WTC11 (cell line): ENCODE measurements around the gene NFATC1. TPM values are rescaled to one million over a fixed set of nuclear protein-coding genes. Genes with fewer than 3 reads are reported as not detected.

ENCODE experiments used
- ATAC-seq: fragments of 200-7000 bp; cut with Tn5 transposase; 2 replicates; pipeline ENCODE4 v1.10.0; 2021; ENCODE audit warnings: mild to moderate bottlenecking, moderate library complexity
- CTCF ChIA-PET: fragments of 300-600 bp; sonication (Branson Sonifier 250); formaldehyde crosslinking; loops from one replicate; lab custom pipeline; 2021; ENCODE audit warnings: antibody characterized with exemption; lab: Charles Lee
- POLR2A ChIA-PET: fragments of 350-600 bp; sonication (Branson Sonifier 250); formaldehyde crosslinking; loops from one replicate; lab custom pipeline; 2021; ENCODE audit warnings: antibody characterized with exemption; lab: Charles Lee
- DNase-seq: peaks from one replicate; pipeline ENCODE4 v3.0.0; 2021; ENCODE audit warnings: low spot score
- H3K27ac Mint-ChIP-seq: 2 replicates; pipeline ENCODE4 v1.8.0; 2021; ENCODE audit warnings: mixed read lengths
- H3K27me3 Mint-ChIP-seq: 2 replicates; pipeline ENCODE4 v1.8.0; 2021; ENCODE audit warnings: low read depth, mild to moderate bottlenecking, moderate library complexity, mixed read lengths
- H3K36me3 Mint-ChIP-seq: 2 replicates; pipeline ENCODE4 v1.8.0; 2021; ENCODE audit warnings: mixed read lengths
- H3K4me1 Mint-ChIP-seq: 2 replicates; pipeline ENCODE4 v1.8.0; 2022; ENCODE audit warnings: mixed read lengths
- H3K4me3 Mint-ChIP-seq: 2 replicates; pipeline ENCODE4 v1.8.0; 2021; ENCODE audit warnings: mild to moderate bottlenecking, moderate library complexity, mixed read lengths
- H3K9me3 Mint-ChIP-seq: 2 replicates; pipeline ENCODE4 v1.8.0; 2021; ENCODE audit warnings: mixed read lengths
- ESRRA ChIP-seq: sonication (generic); formaldehyde crosslinking; IDR thresholded peaks from 2 replicates; pipeline ENCODE4 v1.8.1; 2022; ENCODE audit warnings: mild to moderate bottlenecking, missing genetic modification reagents, borderline replicate concordance
- FOXJ3 ChIP-seq: sonication (generic); formaldehyde crosslinking; IDR thresholded peaks from 2 replicates; pipeline ENCODE4 v1.9.0; 2021; ENCODE audit warnings: missing genetic modification reagents, mild to moderate bottlenecking, borderline replicate concordance
- NFE2L1 ChIP-seq: sonication (generic); formaldehyde crosslinking; IDR thresholded peaks from 2 replicates; pipeline ENCODE4 v1.8.1; 2023; ENCODE audit warnings: missing genetic modification reagents
- ZBTB21 ChIP-seq: sonication (generic); formaldehyde crosslinking; IDR thresholded peaks from 2 replicates; pipeline ENCODE4 v1.8.1; 2023; ENCODE audit warnings: mild to moderate bottlenecking, missing genetic modification reagents, borderline replicate concordance
- ZNF219 ChIP-seq: sonication (generic); formaldehyde crosslinking; IDR thresholded peaks from 2 replicates; pipeline ENCODE4 v1.8.0; 2023; ENCODE audit warnings: missing genetic modification reagents, mild to moderate bottlenecking, borderline replicate concordance
- ZNF232 ChIP-seq: sonication (generic); formaldehyde crosslinking; IDR thresholded peaks from 2 replicates; pipeline ENCODE4 v1.8.0; 2022; ENCODE audit warnings: mild to moderate bottlenecking, missing genetic modification reagents
- ZNF263 ChIP-seq: sonication (generic); formaldehyde crosslinking; IDR thresholded peaks from 2 replicates; pipeline ENCODE4 v1.8.1; 2022; ENCODE audit warnings: low read depth, mild to moderate bottlenecking, moderate library complexity, missing genetic modification reagents
- ZNF416 ChIP-seq: fragments of 250-450 bp; sonication (Bioruptor Pico); IDR thresholded peaks from 2 replicates; pipeline ENCODE4 v1.9.0; 2021; ENCODE audit warnings: mild to moderate bottlenecking, inconsistent platforms
- total RNA-seq: library from RNA; stranded (reverse); gene quantifications from 3 replicates; pipeline ENCODE4 v1.2.3, GENCODE V29; 2021
- TF ChIP-seq, protein P1 (sequence below): sonication (generic); formaldehyde crosslinking; IDR thresholded peaks from 2 replicates; pipeline ENCODE4 v1.8.0; 2022; ENCODE audit warnings: missing genetic modification reagents
- TF ChIP-seq, protein P2 (sequence below): sonication (generic); formaldehyde crosslinking; IDR thresholded peaks from 2 replicates; pipeline ENCODE4 v1.8.0; 2022; ENCODE audit warnings: mild to moderate bottlenecking, missing genetic modification reagents
- TF ChIP-seq, protein P3 (sequence below): sonication (generic); formaldehyde crosslinking; IDR thresholded peaks from 2 replicates; pipeline ENCODE4 v1.8.0; 2023; ENCODE audit warnings: mild to moderate bottlenecking, missing genetic modification reagents
- TF ChIP-seq, protein P4 (sequence below): sonication (generic); formaldehyde crosslinking; IDR thresholded peaks from 2 replicates; pipeline ENCODE4 v1.8.1; 2022; ENCODE audit warnings: low read depth, missing genetic modification reagents, borderline replicate concordance
- TF ChIP-seq, protein P5 (sequence below): fragments of 200-600 bp; IDR thresholded peaks from 2 replicates; pipeline ENCODE4 v1.8.0; 2022; ENCODE audit warnings: antibody characterized with exemption
- TF ChIP-seq, protein P6 (sequence below): fragments of 250-450 bp; sonication (Bioruptor Pico); IDR thresholded peaks from 2 replicates; pipeline ENCODE4 v1.9.0; 2021; ENCODE audit warnings: mild to moderate bottlenecking
- TF ChIP-seq, protein P7 (sequence below): sonication (generic); formaldehyde crosslinking; IDR thresholded peaks from 2 replicates; pipeline ENCODE4 v1.8.1; 2022; ENCODE audit warnings: mild to moderate bottlenecking, missing genetic modification reagents, moderate library complexity, borderline replicate concordance
- TF ChIP-seq, protein P8 (sequence below): sonication (generic); formaldehyde crosslinking; IDR thresholded peaks from 2 replicates; pipeline ENCODE4 v1.8.1; 2023; ENCODE audit warnings: mild to moderate bottlenecking, missing genetic modification reagents

The NFATC1 gene
- total RNA-seq, 1 experiment from 2014 or later, result 20.2 TPM

DNA sequence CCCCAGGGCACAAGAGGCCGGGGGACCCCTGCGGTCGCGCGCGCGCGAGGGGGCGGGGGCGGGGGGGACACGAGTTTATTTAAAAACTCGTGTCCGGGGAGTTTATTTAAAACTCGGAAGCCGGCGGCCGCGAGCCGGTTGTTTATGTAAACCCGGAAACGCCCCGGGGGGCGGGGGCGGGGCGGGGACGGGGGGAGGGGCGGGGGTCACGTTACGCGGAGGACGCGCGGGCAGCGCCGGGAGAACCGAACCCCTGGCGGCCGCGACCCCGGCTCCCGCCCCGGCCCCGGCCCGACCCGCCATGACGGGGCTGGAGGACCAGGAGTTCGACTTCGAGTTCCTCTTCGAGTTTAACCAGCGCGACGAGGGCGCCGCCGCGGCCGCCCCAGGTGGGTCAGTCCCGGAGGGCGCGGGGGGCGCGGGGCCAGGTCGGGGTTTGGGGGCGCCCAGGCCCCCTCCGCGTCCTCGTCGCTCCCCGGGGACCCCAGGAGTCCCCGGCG lies 4.4 kb downstream of the NFATC1 start:
- H3K27me3 Mint-ChIP-seq, result peaks cover 37% of the 10 kb centered on the region
- ATAC-seq, result peak; percentile 5; the same call in 1 of the 2 replicates

More for the DNA sequence above, 4.4 kb downstream of the NFATC1 start:
- DNase-seq, result peak; percentile 55
- Mint-ChIP-seq H3K27ac (no peak overlapping the region), H3K9me3 (no peaks in the 10 kb centered on the region), H3K36me3 (no peaks in the 10 kb centered on the region), H3K4me3 (no peak overlapping the region), H3K4me1 (peaks cover 37% of the 10 kb centered on the region)
- ChIA-PET CTCF (interaction anchor here (1.3 kb wide), 1 partner anchor 21 kb away, joined by 5 read pairs; no protein-coding TSS in a partner anchor), POLR2A (no interaction called here)
- TF ChIP-seq, protein P1, sequence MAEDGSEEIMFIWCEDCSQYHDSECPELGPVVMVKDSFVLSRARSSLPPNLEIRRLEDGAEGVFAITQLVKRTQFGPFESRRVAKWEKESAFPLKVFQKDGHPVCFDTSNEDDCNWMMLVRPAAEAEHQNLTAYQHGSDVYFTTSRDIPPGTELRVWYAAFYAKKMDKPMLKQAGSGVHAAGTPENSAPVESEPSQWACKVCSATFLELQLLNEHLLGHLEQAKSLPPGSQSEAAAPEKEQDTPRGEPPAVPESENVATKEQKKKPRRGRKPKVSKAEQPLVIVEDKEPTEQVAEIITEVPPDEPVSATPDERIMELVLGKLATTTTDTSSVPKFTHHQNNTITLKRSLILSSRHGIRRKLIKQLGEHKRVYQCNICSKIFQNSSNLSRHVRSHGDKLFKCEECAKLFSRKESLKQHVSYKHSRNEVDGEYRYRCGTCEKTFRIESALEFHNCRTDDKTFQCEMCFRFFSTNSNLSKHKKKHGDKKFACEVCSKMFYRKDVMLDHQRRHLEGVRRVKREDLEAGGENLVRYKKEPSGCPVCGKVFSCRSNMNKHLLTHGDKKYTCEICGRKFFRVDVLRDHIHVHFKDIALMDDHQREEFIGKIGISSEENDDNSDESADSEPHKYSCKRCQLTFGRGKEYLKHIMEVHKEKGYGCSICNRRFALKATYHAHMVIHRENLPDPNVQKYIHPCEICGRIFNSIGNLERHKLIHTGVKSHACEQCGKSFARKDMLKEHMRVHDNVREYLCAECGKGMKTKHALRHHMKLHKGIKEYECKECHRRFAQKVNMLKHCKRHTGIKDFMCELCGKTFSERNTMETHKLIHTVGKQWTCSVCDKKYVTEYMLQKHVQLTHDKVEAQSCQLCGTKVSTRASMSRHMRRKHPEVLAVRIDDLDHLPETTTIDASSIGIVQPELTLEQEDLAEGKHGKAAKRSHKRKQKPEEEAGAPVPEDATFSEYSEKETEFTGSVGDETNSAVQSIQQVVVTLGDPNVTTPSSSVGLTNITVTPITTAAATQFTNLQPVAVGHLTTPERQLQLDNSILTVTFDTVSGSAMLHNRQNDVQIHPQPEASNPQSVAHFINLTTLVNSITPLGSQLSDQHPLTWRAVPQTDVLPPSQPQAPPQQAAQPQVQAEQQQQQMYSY, result no peak
- TF ChIP-seq, protein P2, sequence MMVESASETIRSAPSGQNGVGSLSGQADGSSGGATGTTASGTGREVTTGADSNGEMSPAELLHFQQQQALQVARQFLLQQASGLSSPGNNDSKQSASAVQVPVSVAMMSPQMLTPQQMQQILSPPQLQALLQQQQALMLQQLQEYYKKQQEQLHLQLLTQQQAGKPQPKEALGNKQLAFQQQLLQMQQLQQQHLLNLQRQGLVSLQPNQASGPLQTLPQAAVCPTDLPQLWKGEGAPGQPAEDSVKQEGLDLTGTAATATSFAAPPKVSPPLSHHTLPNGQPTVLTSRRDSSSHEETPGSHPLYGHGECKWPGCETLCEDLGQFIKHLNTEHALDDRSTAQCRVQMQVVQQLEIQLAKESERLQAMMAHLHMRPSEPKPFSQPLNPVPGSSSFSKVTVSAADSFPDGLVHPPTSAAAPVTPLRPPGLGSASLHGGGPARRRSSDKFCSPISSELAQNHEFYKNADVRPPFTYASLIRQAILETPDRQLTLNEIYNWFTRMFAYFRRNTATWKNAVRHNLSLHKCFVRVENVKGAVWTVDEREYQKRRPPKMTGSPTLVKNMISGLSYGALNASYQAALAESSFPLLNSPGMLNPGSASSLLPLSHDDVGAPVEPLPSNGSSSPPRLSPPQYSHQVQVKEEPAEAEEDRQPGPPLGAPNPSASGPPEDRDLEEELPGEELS (CRISPR knock-in tag), result no peak
- TF ChIP-seq ZNF263, result no peak
- TF ChIP-seq ESRRA (CRISPR knock-in tag), result no peak
- TF ChIP-seq, protein P3, sequence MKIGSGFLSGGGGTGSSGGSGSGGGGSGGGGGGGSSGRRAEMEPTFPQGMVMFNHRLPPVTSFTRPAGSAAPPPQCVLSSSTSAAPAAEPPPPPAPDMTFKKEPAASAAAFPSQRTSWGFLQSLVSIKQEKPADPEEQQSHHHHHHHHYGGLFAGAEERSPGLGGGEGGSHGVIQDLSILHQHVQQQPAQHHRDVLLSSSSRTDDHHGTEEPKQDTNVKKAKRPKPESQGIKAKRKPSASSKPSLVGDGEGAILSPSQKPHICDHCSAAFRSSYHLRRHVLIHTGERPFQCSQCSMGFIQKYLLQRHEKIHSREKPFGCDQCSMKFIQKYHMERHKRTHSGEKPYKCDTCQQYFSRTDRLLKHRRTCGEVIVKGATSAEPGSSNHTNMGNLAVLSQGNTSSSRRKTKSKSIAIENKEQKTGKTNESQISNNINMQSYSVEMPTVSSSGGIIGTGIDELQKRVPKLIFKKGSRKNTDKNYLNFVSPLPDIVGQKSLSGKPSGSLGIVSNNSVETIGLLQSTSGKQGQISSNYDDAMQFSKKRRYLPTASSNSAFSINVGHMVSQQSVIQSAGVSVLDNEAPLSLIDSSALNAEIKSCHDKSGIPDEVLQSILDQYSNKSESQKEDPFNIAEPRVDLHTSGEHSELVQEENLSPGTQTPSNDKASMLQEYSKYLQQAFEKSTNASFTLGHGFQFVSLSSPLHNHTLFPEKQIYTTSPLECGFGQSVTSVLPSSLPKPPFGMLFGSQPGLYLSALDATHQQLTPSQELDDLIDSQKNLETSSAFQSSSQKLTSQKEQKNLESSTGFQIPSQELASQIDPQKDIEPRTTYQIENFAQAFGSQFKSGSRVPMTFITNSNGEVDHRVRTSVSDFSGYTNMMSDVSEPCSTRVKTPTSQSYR (CRISPR knock-in tag), result no peak
- TF ChIP-seq, protein P4, sequence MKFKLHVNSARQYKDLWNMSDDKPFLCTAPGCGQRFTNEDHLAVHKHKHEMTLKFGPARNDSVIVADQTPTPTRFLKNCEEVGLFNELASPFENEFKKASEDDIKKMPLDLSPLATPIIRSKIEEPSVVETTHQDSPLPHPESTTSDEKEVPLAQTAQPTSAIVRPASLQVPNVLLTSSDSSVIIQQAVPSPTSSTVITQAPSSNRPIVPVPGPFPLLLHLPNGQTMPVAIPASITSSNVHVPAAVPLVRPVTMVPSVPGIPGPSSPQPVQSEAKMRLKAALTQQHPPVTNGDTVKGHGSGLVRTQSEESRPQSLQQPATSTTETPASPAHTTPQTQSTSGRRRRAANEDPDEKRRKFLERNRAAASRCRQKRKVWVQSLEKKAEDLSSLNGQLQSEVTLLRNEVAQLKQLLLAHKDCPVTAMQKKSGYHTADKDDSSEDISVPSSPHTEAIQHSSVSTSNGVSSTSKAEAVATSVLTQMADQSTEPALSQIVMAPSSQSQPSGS, result no peak
- TF ChIP-seq NFE2L1, result no peak
- no peak for TF ChIP-seq ZBTB21 (CRISPR knock-in tag)
- TF ChIP-seq ZNF219 (CRISPR knock-in tag), result no peak
- TF ChIP-seq, protein P5, sequence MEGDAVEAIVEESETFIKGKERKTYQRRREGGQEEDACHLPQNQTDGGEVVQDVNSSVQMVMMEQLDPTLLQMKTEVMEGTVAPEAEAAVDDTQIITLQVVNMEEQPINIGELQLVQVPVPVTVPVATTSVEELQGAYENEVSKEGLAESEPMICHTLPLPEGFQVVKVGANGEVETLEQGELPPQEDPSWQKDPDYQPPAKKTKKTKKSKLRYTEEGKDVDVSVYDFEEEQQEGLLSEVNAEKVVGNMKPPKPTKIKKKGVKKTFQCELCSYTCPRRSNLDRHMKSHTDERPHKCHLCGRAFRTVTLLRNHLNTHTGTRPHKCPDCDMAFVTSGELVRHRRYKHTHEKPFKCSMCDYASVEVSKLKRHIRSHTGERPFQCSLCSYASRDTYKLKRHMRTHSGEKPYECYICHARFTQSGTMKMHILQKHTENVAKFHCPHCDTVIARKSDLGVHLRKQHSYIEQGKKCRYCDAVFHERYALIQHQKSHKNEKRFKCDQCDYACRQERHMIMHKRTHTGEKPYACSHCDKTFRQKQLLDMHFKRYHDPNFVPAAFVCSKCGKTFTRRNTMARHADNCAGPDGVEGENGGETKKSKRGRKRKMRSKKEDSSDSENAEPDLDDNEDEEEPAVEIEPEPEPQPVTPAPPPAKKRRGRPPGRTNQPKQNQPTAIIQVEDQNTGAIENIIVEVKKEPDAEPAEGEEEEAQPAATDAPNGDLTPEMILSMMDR, result no peak
- TF ChIP-seq, protein P6, sequence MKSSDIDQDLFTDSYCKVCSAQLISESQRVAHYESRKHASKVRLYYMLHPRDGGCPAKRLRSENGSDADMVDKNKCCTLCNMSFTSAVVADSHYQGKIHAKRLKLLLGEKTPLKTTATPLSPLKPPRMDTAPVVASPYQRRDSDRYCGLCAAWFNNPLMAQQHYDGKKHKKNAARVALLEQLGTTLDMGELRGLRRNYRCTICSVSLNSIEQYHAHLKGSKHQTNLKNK (CRISPR knock-in tag), result no peak
- TF ChIP-seq, protein P7, sequence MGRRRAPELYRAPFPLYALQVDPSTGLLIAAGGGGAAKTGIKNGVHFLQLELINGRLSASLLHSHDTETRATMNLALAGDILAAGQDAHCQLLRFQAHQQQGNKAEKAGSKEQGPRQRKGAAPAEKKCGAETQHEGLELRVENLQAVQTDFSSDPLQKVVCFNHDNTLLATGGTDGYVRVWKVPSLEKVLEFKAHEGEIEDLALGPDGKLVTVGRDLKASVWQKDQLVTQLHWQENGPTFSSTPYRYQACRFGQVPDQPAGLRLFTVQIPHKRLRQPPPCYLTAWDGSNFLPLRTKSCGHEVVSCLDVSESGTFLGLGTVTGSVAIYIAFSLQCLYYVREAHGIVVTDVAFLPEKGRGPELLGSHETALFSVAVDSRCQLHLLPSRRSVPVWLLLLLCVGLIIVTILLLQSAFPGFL, result no peak
- no peak for TF ChIP-seq FOXJ3 (CRISPR knock-in tag)
- no peak for TF ChIP-seq ZNF416 (CRISPR knock-in tag)
- no peak for TF ChIP-seq ZNF232 (CRISPR knock-in tag)
- TF ChIP-seq, protein P8, sequence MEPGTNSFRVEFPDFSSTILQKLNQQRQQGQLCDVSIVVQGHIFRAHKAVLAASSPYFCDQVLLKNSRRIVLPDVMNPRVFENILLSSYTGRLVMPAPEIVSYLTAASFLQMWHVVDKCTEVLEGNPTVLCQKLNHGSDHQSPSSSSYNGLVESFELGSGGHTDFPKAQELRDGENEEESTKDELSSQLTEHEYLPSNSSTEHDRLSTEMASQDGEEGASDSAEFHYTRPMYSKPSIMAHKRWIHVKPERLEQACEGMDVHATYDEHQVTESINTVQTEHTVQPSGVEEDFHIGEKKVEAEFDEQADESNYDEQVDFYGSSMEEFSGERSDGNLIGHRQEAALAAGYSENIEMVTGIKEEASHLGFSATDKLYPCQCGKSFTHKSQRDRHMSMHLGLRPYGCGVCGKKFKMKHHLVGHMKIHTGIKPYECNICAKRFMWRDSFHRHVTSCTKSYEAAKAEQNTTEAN (CRISPR knock-in tag), result no peak
